H1 (cell line): Measurements from ENCODE around the gene PTPRC. TPM values are rescaled to one million over a fixed set of nuclear protein-coding genes. Genes with fewer than 3 reads are reported as not detected.

ENCODE experiments used
- BACH1 ChIP-seq: IDR thresholded peaks from 2 replicates; pipeline ENCODE4 v1.6.1; 2012; ENCODE audit warnings: low read length, improper control_type of control experiment
- CHD7 ChIP-seq: fragments of 300-600 bp; sonication (generic); IDR thresholded peaks from 2 replicates; pipeline ENCODE4 v1.7.1; 2012; ENCODE audit warnings: low read length, moderate library complexity, mild to moderate bottlenecking, inconsistent platforms; ENCODE audit not compliant: insufficient replicate concordance
- FOSL1 ChIP-seq: IDR thresholded peaks from 2 replicates; pipeline ENCODE4 v1.6.1; 2011; ENCODE audit warnings: mild to moderate bottlenecking, low read depth, low read length, moderate library complexity; ENCODE audit not compliant: insufficient read depth
- JUND ChIP-seq: IDR thresholded peaks from 2 replicates; pipeline ENCODE4 v1.6.1; 2011; ENCODE audit warnings: mild to moderate bottlenecking, improper control_type of control experiment, low read length
- KDM4A ChIP-seq: IDR thresholded peaks from one replicate; pipeline ENCODE4 v1.7.1; 2012; ENCODE audit warnings: low read depth, mild to moderate bottlenecking, moderate library complexity, low read length, inconsistent platforms; ENCODE audit not compliant: severe bottlenecking
- RAD21 ChIP-seq, 2 experiments: IDR thresholded peaks in 1 of 2; conservative IDR thresholded peaks in 1 of 2; 2 replicates each; pipeline ENCODE4 v1.6.1; 2011; ENCODE audit warnings: low read depth in 2 of 2, low read length in 2 of 2, improper control_type of control experiment in 1 of 2, inconsistent platforms in 1 of 2, mild to moderate bottlenecking in 1 of 2, moderate library complexity in 1 of 2
- SIX5 ChIP-seq: IDR thresholded peaks from 2 replicates; pipeline ENCODE4 v1.6.1; 2011; ENCODE audit warnings: mild to moderate bottlenecking, low read depth, low read length
- ZNF274 ChIP-seq: IDR thresholded peaks from 2 replicates; pipeline ENCODE4 v1.7.0; 2012; ENCODE audit warnings: low read length, borderline replicate concordance; ENCODE audit errors: extremely low read depth
- polyA plus RNA-seq, 7 experiments: library from polyadenylated mRNA; depleted of rRNA in 3 of 7; stranded (reverse) in 5 of 7; unstranded in 2 of 7; fragments of >200 nt in 5 of 7; fragments of 200-250 nt in 2 of 7; gene quantifications; 1 replicate in 5 of 7; 2 replicates in 1 of 7; 4 replicates in 1 of 7; pipeline versions ENCODE4 v1.2.1 to v1.2.3, GENCODE V29; 2011 to 2013; ENCODE audit warnings: missing spikeins in 2 of 7, mixed read lengths in 2 of 7
- total RNA-seq: library from RNA; stranded (reverse); fragmentation: NEBNext Ultra II Directional; extraction: Animal tissue kit (Norgen Biotek cat#: 25700); gene quantifications from 2 replicates; pipeline ENCODE4 v1.2.1, GENCODE V29; 2021

Gene PTPRC
- total and polyA plus RNA-seq, 2 of the 8 experiments (the other 6 are each of a cell fraction or from before 2014, with no cell fraction given) = 0.05 TPM; not detected in 1

- TF ChIP-seq CHD7 (no peak), FOSL1 (no peak), JUND (no peak), ZNF274 (no peak), KDM4A (no peak), RAD21 (IDR thresholded peaks at IDR 0.05 in 1 of 2, conservative IDR thresholded peaks at IDR 0.05 in 1 of 2; ENCODE audit: low read depth in 2 of 2, low read length in 2 of 2) (no peak), SIX5 (no peak), BACH1 (no peak)
Measured at GRCh38 chr1:198638441-198638840, 399 bp upstream of the PTPRC start (continued).
